Activated gamma-delta T cell (primary cell): ENCODE measurements around the gene SNRPD3.

Source experiments
- DNase-seq: peaks from one replicate; lab custom pipeline; 2025; lab: John Stamatoyannopoulos, UW

Gene SNRPD3

GRCh38 chr22:24567668-24568067, 11.9 kb downstream of the SNRPD3 start:
- DNase-seq = no peak

GRCh38 chr22:24571266-24571665, 15.5 kb downstream of the SNRPD3 start:
- DNase-seq = no peak

- no peak for DNase-seq
Observed at GRCh38 chr22:24576778-24577177, 21.0 kb downstream of the SNRPD3 start.

GRCh38 chr22:24578355-24579257, 22.8 kb downstream of the SNRPD3 start:
- DNase-seq = no peak

- DNase-seq = no peak
Observed at GRCh38 chr22:24579258-24579601, 23.4 kb downstream of the SNRPD3 start.

- DNase-seq = no peak
Observed at GRCh38 chr22:24580276-24580675, 24.5 kb downstream of the SNRPD3 start.

- no peak for DNase-seq
Observed at GRCh38 chr22:24582056-24582814, 26.4 kb downstream of the SNRPD3 start.

GRCh38 chr22:24583221-24584165, 27.7 kb downstream of the SNRPD3 start:
- no peak for DNase-seq

GRCh38 chr22:24584166-24584790, 28.5 kb downstream of the SNRPD3 start:
- DNase-seq = no peak

GRCh38 chr22:24584871-24585411, 29.1 kb downstream of the SNRPD3 start:
- DNase-seq = no peak

GRCh38 chr22:24585461-24585860, 29.7 kb downstream of the SNRPD3 start:
- no peak for DNase-seq

GRCh38 chr22:24585927-24586546, 30.2 kb downstream of the SNRPD3 start:
- DNase-seq = no peak

GRCh38 chr22:24587251-24587650, 31.5 kb downstream of the SNRPD3 start:
- no peak for DNase-seq

GRCh38 chr22:24587948-24588347, 32.1 kb downstream of the SNRPD3 start:
- no peak for DNase-seq

GRCh38 chr22:24588381-24588756, 32.6 kb downstream of the SNRPD3 start:
- no peak for DNase-seq

- DNase-seq = no peak
Observed at GRCh38 chr22:24588757-24589481, 33.1 kb downstream of the SNRPD3 start.

- DNase-seq = no peak
Observed at GRCh38 chr22:24589518-24590030, 33.8 kb downstream of the SNRPD3 start.

GRCh38 chr22:24590596-24591173, 34.9 kb downstream of the SNRPD3 start:
- no peak for DNase-seq

- DNase-seq = no peak
Observed at GRCh38 chr22:24591286-24591830, 35.6 kb downstream of the SNRPD3 start.
